Dedifferentiated amniotic fluid mesenchymal stem cell (primary cell): Measurements from ENCODE around the gene COX5B.
"Not testable (repeated sequence)": the region's sequence is repeated elsewhere in the genome, so short reads cannot be mapped to it uniquely, and the experiment has no call there.

Experiments
- DNase-seq: peaks from one replicate; pipeline ENCODE4 v3.0.0-alpha.2; 2016; ENCODE audit errors: extremely low spot score

Gene COX5B, protein sequence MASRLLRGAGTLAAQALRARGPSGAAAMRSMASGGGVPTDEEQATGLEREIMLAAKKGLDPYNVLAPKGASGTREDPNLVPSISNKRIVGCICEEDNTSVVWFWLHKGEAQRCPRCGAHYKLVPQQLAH

GRCh38 chr2:97645695-97646629 is at the start of gene COX5B:
Gene COX5B (plus strand): TSS chr2:97646062. CDS start chr2:97646087, 25 bp downstream.
- peak; percentile 98 for DNase-seq

DNA sequence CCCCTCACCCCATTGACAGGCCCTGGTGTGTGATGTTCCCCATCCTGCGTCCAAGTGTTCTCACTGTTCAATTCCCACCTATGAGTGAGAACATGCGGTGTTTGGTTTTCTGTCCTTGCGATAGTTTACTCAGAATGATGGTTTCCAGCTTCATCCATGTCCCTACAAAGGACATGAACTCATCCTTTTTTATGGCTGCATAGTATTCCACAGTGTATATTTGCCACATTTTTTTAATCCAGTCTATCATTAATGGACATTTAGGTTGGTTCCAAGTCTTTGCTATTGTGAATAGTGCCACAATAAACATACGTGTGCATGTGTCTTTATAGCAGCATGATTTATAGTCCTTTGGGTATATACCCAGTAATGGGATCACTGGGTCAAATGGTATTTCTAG is 49.7 kb upstream of the COX5B start:
- not testable (repeated sequence) for DNase-seq

GRCh38 chr2:97601537-97601936 is 44.3 kb upstream of the COX5B start:
- not testable (repeated sequence) for DNase-seq

DNA sequence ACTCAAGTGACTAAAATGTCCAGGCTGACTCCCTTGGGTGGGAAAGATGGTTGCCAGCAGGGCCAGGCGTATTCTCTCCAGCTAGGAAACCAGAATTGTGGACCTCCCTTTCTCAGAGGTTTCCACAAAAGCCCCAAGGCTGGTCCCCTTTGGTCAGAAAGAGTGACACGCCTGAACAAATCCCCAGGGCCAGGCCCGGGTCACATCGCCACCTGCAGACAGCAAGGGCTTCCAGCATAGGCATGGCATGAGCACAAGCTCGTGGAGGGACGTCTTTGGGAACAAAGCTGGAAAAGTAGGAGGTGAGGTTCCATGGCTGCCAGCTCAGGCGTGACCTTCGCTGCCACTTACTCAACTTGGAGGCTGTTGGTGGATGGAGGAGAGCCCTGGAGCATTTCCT is 40.8 kb upstream of the COX5B start:
- not testable (repeated sequence) for DNase-seq

GRCh38 chr2:97605524-97606339 is 40.1 kb upstream of the COX5B start:
- not testable (repeated sequence) for DNase-seq

GRCh38 chr2:97608745-97609144 is 37.1 kb upstream of the COX5B start:
- not testable (repeated sequence) for DNase-seq

GRCh38 chr2:97611895-97612294 is 34.0 kb upstream of the COX5B start:
- DNase-seq = not testable (repeated sequence)

DNA sequence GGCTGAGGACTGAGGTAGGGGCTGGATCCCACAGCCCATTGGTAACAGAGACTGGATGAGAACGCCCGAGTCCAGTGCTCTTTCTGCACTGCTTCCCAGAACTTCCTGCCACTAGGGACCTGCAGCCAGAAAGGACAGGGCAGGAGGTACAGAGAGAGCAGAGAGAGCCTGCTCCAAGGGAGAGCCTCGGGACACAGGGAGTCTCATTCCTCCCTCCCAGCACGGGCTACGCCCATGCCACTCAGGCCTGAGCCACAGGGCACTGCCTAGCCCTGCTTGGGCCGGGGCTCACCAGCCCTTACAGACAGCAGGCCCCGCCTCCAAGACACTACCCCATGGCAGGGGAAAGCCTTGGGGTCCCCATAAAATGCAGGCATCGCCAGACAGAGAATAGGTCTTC is 30.1 kb upstream of the COX5B start:
- not testable (repeated sequence) for DNase-seq

- DNase-seq = no peak
These were observed 28.0 kb upstream of the COX5B start for GRCh38 chr2:97617911-97618310.

GRCh38 chr2:97618939-97619827 is 26.7 kb upstream of the COX5B start:
- DNase-seq = not testable (repeated sequence)

- not testable (repeated sequence) for DNase-seq
These were observed 25.4 kb upstream of the COX5B start for GRCh38 chr2:97620492-97620891.

DNA sequence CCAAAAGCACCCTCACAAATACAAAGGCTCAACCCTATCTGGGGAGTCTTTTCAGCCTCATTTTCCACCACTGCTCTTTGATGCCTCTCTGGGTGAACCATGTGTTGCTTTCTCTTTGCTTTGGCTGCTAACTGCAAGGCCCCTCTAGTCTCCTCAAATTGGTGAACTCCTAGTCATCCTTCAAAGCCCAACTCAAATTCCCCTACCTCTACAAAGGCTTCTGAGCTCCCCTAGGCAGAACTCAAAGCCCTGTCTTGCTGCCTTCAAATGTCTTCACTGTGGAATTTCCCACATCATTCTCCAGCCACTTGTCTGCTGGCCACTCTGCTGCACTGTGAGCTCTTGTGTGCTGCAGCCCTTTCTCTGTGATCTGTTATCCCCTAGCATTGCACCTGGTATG is 22.9 kb upstream of the COX5B start:
- DNase-seq = not testable (repeated sequence)

DNA sequence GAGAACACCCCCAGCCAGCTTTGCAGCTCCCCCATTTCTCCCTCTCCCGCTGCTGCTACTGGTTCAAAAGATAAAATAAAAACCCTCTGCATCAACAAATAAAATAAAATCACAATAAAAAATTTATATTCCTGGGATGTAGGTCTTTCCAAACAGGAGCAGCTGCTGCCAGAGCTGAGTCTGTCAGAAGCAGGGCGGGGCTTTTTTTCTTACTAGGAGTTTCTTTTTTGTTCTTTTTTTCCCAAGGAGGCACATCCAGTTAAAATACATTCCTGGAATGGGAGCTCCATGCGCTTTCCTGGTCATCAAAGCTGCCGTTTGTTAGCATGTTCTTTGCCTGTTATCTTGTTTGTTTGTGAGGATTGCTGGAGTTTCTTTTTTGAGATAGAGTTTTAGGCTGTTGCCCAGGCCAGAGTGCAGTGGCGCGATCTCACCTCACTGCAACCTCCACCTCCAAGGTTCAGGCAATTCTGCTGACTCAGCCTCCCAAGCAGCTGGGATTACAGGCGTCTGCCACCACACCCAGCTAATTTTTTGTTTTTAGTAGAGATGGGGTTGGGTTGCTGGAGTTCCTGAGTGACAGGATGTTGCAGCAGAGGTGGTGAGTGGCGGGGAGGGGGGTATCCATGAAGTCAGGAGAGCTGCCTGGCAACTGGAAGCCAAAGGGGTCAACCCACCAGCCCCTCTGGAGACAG is 20.4 kb upstream of the COX5B start:
- DNase-seq = not testable (repeated sequence)

DNA sequence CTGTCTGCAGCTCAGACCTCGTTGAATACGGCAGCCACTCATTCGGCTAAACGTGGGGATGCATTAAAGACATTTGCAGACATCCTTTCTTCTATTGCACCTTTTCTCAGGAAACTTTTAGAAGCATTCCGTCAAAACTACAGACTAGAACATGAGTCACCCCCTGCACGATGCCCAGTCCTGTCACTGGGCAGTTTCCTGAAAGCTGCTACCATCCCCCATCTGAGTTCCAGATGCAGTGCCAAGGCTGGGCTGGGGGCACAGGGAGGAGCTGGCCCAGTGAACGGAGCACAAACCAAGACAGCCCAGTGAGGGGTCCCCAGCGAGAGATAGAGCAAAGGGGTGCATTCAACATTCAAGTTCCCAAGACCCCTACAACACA is 19.8 kb upstream of the COX5B start:
- DNase-seq = not testable (repeated sequence)

DNA sequence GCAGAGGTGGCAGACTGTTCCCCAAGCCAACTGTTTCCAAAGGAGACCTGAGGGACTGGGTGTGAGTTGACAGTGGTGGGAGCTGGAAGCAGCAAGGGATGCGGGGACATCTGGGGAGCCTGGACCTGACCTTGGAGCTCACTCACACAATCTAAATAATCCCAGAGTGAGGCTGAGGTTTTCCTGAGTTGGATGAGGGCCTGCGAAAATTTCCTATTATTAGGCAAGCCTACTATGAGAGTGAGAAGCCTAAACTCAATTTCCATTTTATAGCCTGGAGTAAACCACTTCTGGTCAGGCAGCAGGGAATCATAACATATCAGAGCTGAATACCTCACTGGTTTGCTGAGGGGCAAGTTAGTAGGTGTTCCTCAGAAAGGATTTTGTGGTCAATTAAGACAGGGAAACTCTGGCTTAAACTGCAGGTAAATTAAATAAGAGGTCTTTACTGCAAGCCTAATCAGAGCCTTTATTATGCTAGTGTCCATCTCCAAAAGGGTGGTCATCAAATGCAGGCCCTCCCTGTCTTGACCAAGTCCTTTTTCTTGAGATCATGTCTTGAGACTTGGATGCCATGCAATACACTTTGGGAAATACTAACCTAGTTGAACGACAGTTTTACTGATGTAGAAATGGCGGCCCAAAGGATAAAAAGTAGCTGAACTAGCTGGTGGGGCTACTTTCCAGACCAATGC is 1.7 kb upstream of the COX5B start:
- DNase-seq = no peak

DNA sequence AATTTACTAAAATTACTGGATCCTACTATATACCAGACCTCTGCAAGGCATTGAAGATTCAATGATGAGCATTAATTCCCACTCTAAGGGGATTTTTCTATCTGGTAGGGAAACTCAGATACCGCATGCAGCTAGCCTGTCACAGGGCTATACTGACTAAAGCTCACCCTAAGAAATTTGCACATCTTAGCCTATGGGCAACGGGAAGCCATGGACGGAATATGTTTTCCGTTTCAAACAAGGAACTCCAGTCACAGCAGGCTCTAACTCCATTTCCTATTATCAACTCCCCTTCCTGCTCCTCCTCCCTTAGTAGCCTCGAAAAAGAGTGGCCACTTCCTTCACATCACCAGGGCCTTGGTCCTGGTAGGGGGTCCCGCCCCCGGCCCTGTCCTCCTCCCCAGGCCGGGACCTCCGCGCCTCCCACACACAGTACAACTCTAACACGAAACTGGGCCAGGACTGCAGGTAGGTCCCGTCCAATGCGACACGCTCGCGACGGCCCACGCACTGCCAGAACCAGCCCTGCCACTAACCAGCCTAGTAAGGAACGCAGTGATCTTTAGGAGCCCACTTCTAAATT is 659 bp upstream of the COX5B start:
- DNase-seq = no peak

- DNase-seq = no peak
These were observed 1.1 kb downstream of the COX5B start for GRCh38 chr2:97646977-97647376.

DNA sequence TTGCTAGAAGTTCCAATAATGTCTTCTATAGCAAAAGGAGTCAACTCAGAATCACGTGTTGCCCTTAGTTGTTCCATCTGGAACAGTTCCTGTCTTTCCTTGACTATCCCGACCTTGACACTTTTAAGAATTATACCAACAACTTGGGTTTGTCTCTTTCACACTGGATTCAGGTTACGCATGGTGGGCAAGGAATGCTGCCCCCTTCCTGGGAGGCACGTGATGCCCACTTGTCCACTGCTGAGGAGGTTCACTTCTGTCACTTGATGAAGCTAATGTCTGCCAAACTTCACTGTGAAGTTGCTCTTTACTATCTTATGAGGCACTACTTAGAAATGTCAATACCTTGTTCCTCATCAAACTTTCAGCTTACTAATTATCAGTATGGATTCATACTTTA is 5.3 kb downstream of the COX5B start:
- DNase-seq = no peak

DNA sequence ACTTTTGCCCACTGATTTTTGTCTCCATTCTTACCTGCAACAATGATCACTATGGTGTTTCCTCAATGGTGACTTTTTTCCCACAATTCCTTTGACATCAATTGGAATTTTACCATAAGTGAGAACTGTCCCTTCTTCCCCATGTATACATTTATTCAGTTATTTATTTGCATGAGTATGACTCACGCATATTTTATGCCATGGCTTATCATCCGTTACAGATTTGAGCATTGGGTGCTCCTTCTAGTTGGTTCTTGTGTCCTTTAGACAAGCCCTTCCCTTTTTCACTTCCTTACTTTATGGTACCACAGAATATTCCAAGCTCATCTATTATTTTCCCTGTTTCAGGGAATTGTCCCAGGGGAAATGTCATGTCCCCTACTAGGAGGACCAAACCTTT is 7.6 kb downstream of the COX5B start:
- no peak for DNase-seq

DNA sequence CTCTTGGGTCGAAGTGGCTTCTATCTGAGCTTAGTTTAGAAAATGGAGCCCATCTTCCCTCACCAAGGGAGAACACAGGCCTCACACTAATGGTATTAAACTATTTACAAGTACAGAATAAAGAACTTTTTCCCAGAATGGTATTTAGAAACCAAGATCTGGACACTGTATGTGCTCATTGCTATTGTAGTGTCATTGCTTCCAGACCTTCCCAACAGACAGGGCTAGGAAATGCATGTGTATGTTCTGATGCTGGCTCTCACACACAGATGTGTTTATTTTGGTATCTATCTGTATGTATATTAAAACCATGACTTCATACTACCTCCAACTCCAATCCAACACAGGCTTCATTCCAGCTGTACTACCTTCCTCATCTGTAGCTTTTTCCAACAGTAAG is 8.0 kb downstream of the COX5B start:
- DNase-seq = no peak
